Astrocyte of the spinal cord (primary cell): ENCODE results near the gene PACC1.

ENCODE experiments used
- DNase-seq: peaks from one replicate; pipeline ENCODE4 v3.0.0; 2011; ENCODE audit warnings: low read depth, low spot score
- H3K4me3 ChIP-seq: 2 replicates; pipeline ENCODE4 v1.5.1; 2011; ENCODE audit warnings: low read depth, mild to moderate bottlenecking, low read length, moderate library complexity
- in situ Hi-C: cut with HindIII; loops from 2 replicates; pipeline ENCODE4 v1.10.0; 2017; ENCODE audit warnings: low sequenced_read_pairs
- TF ChIP-seq, protein P1 (sequence below): IDR thresholded peaks from 2 replicates; pipeline ENCODE4 v1.5.1; 2012; ENCODE audit warnings: low read depth, mild to moderate bottlenecking, low read length, inconsistent platforms

PACC1 gene

DNA sequence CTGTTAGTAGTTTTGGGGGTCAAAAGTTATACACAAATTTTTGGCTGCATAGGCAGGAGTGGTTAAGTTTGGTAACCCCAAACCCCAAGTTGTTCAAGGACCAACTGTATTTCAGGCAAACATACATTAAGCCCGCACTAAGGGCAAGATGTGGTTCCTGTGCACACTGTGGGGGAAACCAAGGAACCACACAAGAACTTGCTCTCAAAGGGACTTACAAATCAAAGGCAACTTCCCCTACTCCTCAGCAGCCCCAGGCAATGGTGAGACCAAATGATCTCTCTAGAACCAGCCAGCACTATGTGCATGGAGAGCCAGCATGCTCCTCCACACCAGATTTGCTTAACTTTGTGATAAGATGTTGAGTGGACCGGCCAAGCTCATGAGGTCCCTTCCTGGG, 35.3 kb downstream of the PACC1 start:
- TF ChIP-seq, protein P1, sequence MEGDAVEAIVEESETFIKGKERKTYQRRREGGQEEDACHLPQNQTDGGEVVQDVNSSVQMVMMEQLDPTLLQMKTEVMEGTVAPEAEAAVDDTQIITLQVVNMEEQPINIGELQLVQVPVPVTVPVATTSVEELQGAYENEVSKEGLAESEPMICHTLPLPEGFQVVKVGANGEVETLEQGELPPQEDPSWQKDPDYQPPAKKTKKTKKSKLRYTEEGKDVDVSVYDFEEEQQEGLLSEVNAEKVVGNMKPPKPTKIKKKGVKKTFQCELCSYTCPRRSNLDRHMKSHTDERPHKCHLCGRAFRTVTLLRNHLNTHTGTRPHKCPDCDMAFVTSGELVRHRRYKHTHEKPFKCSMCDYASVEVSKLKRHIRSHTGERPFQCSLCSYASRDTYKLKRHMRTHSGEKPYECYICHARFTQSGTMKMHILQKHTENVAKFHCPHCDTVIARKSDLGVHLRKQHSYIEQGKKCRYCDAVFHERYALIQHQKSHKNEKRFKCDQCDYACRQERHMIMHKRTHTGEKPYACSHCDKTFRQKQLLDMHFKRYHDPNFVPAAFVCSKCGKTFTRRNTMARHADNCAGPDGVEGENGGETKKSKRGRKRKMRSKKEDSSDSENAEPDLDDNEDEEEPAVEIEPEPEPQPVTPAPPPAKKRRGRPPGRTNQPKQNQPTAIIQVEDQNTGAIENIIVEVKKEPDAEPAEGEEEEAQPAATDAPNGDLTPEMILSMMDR = no peak
- no peak overlapping the region for H3K4me3 ChIP-seq
- no peak for DNase-seq
- in situ Hi-C loops = no loop called here

DNA sequence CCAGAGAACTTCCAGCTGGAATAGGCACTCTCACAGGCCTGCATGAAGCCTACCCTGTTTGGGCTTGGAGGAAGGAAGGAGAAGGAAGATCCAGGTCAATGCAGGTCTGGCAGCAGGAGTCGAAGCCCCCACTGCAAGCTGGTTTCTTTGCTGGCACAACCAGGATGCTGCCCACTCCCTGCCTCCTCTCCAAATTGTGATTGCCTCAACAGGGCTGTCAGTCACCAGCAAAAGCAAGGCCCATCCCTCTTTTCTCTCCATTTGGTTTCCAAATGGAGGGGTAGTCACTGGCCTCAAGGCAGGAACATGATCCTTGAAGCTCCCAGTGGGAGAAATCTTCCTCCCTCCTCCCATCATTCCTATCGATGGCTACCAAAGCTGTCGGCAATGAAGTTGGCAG, 37.0 kb downstream of the PACC1 start:
- H3K4me3 ChIP-seq = no peak overlapping the region
- TF ChIP-seq, protein P1 = no peak
- in situ Hi-C loops = no loop called here
- no peak for DNase-seq

DNA sequence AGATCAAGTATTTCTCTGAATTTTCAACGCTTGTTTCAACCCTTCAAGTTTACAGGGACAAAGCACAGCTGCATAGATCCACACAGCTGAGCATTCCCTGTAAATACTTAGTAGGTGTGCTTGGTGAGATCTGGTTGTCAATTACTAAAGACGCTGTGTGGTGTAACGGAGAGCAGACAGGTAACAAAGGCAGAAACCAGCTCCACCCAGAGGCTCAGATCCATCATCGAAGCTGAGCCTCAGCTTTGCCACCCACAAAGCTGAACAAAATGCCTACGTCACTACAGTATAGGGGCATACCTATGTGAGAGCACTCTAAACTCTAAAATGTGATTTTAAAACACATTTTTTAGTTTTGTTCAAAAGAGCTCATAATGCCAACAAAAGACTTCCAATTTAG, 38.7 kb downstream of the PACC1 start:
- no peak overlapping the region for H3K4me3 ChIP-seq
- TF ChIP-seq, protein P1 = no peak
- in situ Hi-C loops = no loop called here
- DNase-seq = no peak

DNA sequence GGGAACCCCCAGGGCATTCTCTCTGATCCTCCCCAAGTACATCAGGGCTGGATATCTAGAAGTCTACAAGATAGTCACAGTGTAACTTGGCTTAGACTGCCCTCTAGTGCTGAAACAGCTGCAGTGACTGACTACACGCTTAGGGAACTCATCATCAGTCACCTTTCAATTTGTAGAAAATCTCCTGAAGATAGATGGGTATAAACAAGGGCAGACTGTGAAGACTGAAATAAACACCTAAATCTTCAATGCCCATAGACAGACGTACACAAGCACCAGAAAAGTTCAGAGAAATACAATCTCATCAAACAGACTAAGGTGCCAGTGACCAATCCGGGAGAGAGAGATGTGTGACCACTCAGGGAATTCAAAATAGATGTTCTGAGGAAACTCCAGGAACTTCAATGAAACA, 46.6 kb downstream of the PACC1 start:
- TF ChIP-seq, protein P1 = peak; percentile 94
- peak; percentile 78 for DNase-seq
- in situ Hi-C loops = no loop called here
- H3K4me3 ChIP-seq = no peak overlapping the region

DNA sequence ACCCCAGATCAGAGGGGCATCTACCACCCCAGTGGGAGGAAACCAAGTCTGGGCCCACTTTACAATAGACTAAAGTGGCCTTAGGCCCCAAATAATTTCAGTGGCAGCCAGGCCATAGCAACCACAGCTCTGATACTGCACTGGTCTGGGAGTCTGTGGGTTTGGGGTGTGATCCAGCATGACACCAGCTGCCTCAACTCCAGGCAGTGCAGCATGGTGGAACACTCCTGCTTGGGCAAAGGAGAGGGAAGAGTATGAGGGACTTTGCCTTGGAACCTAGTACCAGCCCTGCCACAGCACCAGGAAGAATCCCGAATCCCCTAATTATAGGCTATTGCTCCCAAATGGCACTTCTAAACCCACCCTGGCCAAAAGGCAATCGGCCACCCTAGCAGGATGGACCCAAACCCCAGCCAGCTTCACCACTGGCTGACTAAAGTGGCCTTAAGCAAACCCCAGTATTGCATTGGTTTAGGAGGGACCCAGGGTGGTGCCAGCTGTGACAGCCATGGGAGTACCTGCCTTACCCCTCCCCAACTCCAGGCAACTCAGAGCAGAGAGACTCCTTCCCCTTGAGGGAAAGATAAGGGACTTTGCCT, 47.1 kb downstream of the PACC1 start:
- in situ Hi-C loops = no loop called here
- DNase-seq = no peak
- no peak overlapping the region for H3K4me3 ChIP-seq
- TF ChIP-seq, protein P1 = no peak

DNA sequence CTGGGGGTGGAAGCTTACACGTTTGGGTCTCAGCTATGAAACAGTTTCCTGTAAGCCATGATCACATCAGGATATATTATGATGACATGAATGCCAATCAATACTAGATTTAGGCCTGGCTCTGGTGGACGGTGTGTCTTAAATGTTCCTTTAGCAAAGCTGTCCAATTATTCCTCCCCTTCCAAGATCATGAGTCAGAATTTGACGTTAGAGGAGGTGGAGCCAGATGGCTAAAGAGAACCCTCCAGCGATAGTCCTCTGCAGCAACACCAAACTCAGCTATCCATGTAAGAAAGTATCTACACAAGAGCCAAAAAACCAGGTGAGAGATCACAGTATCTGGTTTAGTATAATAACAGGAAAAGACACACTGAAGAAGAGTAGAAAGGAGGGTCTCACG, 47.8 kb downstream of the PACC1 start:
- DNase-seq = peak; percentile 44
- no peak overlapping the region for H3K4me3 ChIP-seq
- TF ChIP-seq, protein P1 = no peak
- in situ Hi-C loops = no loop called here

DNA sequence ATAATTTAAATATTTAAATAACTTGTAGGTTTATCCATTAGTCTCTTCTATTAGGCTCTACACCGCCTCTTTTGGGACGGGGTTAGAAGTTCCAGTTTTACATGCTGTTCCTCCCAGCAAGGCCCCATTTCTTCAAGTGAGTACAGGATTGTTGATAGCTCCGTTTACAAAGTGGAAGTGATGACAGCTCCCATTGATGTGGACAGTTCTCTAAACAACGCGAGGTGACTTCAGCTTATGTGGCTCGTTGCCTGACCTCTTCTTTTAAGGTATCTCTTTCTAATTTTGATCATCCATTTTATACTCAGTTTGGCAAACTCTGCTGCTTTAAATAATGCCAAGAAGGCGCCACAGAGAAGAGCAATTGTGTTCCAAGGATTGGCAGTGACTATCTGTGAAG, 49.7 kb downstream of the PACC1 start:
- no peak overlapping the region for H3K4me3 ChIP-seq
- in situ Hi-C loops = no loop called here
- no peak for DNase-seq
- TF ChIP-seq, protein P1 = no peak
